Rectal smooth muscle tissue (tissue), 1 donor: Measurements from ENCODE around the gene C15orf62.

Source experiments
- H3K27ac ChIP-seq: one replicate; pipeline ENCODE4 v1.7.0; 2013; ENCODE audit warnings: low read depth, low read length, inconsistent platforms
- H3K27me3 ChIP-seq: one replicate; pipeline ENCODE4 v1.7.0; 2013; ENCODE audit warnings: low read length; ENCODE audit not compliant: control insufficient read depth, insufficient read depth
- H3K36me3 ChIP-seq: one replicate; pipeline ENCODE4 v1.7.0; 2013; ENCODE audit warnings: low read length; ENCODE audit not compliant: control insufficient read depth, insufficient read depth
- H3K4me1 ChIP-seq: one replicate; pipeline ENCODE4 v1.7.0; 2013; ENCODE audit warnings: low read length; ENCODE audit not compliant: control insufficient read depth, insufficient read depth
- H3K4me3 ChIP-seq: one replicate; pipeline ENCODE4 v1.7.0; 2013; ENCODE audit warnings: low read length
- H3K9ac ChIP-seq: one replicate; pipeline ENCODE4 v1.7.0; 2013; ENCODE audit warnings: low read length

C15orf62 gene

GRCh38 chr15:40744815-40745152, 25.0 kb upstream of the C15orf62 start:
- no peak overlapping the region for H3K27ac ChIP-seq
- H3K4me3 ChIP-seq, result no peak overlapping the region
- H3K27me3 ChIP-seq, result no peaks in the 10 kb centered on the region
- H3K36me3 ChIP-seq, result peaks cover 28% of the 10 kb centered on the region
- no peaks in the 10 kb centered on the region for H3K4me1 ChIP-seq
- no peak overlapping the region for H3K9ac ChIP-seq

- Histone ChIP-seq H3K4me3 (no peak overlapping the region), H3K27ac (no peak overlapping the region), H3K36me3 (peaks cover 28% of the 10 kb centered on the region)
Observed at GRCh38 chr15:40746916-40747418, 22.8 kb upstream of the C15orf62 start.

DNA sequence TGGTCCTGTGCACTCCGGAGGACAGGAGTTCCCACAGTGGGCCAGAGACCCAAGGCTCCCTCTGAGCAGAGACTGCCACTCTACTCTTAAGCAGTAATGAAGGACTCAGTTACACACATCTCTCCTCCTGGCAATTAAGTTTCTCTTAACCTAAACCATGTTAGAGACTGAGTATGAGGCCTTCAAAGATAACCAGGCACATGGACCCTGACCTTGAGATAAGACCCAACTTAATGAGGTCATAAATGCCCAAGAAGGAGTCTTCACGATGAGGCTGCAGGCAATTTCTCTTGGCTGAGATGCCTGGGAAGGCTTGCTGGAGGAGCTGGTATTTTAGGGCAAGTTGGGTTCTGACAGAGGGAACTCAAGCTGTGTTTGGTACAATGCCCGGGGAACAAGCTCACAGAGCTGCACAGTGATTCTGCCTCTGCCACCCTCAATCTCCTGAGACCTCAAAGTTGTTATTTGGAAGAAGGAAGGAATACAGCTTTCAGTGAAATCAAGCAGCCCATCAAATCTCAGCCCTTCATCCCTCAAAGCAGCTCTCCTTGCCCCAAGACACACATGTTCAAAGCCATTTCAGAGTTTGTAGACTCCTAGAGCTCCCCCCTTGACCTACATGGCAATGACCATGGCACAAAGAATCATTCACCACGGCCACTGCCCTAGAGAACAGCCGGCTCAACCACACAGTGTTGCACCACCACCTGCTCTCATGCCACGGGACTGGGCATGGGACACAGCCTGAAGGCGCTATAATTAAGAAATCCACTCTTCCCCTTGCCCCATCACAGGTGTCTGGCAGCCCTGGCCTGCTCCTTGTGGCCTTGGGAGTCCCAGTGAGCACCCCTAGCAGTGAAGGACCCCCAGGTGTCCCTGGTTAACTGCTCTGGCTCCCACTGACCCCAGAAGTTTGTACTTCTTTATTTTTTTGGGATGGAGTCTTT, 21.8 kb upstream of the C15orf62 start:
- Histone ChIP-seq H3K4me1 (no peaks in the 10 kb centered on the region), H3K9ac (no peak overlapping the region), H3K27me3 (no peaks in the 10 kb centered on the region), H3K4me3 (no peak overlapping the region), H3K36me3 (peaks cover 30% of the 10 kb centered on the region), H3K27ac (no peak overlapping the region)

More at GRCh38 chr15:40746916-40747418, 22.8 kb upstream of the C15orf62 start:
- no peaks in the 10 kb centered on the region for H3K27me3 ChIP-seq
- H3K9ac ChIP-seq, result no peak overlapping the region
- H3K4me1 ChIP-seq, result no peaks in the 10 kb centered on the region

GRCh38 chr15:40749151-40749630, 20.6 kb upstream of the C15orf62 start:
- Histone ChIP-seq H3K36me3 (peaks cover 23% of the 10 kb centered on the region), H3K4me3 (no peak overlapping the region), H3K9ac (no peak overlapping the region), H3K4me1 (peaks cover under 1% of the 10 kb centered on the region), H3K27ac (no peak overlapping the region), H3K27me3 (no peaks in the 10 kb centered on the region)

- H3K27ac ChIP-seq, result no peak overlapping the region
- no peak overlapping the region for H3K4me3 ChIP-seq
- H3K9ac ChIP-seq, result no peak overlapping the region
- peaks cover 3% of the 10 kb centered on the region for H3K4me1 ChIP-seq
- peaks cover 12% of the 10 kb centered on the region for H3K36me3 ChIP-seq
- H3K27me3 ChIP-seq, result no peaks in the 10 kb centered on the region
Observed at GRCh38 chr15:40750885-40751284, 18.9 kb upstream of the C15orf62 start.

DNA sequence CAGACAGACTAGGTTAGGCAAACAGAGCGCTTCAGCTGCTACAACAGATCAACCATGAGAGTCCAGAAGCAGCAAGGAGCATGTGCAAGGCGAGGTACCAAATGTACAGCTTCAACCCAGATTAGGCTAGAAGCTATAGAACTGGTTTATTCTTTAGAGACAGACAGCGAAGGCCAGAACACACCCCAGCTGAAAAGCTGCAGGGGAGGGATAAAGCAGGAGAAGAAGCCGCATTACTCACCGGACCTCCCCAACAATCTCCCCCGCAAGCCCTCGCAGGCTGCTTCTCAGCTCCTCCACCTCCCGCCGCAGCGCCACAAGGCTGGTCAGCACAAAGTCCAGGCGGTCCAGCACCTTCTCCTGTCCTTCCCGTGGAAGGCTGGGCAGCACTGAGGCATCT, 18.0 kb upstream of the C15orf62 start:
- H3K4me3 ChIP-seq, result no peak overlapping the region
- peaks cover 3% of the 10 kb centered on the region for H3K4me1 ChIP-seq
- H3K27ac ChIP-seq, result no peak overlapping the region
- H3K27me3 ChIP-seq, result no peaks in the 10 kb centered on the region
- no peak overlapping the region for H3K9ac ChIP-seq
- peaks cover 11% of the 10 kb centered on the region for H3K36me3 ChIP-seq

- Histone ChIP-seq H3K4me3 (peak overlapping the region; percentile 100), H3K27ac (peak overlapping the region; percentile 67), H3K27me3 (no peaks in the 10 kb centered on the region), H3K4me1 (peaks cover 3% of the 10 kb centered on the region), H3K9ac (peak overlapping the region; percentile 84), H3K36me3 (peaks cover 8% of the 10 kb centered on the region)
Observed at GRCh38 chr15:40754574-40754882, 15.3 kb upstream of the C15orf62 start.

DNA sequence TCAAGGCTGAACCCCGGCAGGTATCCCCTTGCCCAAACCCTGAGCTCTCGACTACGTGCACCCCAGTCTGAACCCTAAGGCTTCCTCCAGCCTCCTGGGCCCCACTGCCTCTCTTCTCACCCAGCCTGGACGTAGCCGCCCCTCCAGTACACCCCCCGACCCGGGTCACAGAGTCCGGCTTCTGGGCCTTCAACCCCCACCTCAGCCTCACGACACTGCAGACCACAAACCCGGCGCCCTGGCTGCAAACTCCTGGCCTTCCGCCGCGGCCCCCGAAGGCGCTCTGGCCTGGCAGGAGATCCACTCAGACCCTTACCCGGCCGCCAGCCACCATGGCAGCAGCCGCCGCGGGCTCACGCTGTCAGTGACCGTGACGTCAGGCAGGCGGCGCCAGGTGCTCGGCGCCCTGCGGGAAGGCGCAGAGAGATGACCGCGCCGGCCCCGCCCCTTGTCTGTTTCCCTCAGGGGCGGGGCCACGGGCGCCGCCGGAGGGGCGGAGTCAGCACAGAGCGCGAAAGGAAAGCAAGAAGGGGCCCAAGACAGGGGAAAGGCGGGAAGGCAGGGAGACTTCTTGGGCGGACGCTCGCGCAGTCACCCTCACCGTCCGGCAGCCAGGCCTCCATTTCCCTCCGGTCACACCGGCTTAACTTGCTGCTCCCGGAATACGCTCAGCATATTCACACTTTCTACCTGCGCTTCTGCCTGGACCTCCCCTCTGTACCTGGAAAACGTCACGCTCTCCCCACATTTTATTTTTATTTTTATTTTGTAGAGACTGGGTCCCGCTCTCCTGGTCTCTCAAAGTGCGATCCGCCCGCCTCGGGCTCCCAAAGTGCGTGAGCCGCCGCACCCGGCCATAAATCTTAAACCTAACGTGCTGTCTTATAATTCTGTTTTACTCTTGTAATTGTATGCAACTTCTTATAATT, 14.6 kb upstream of the C15orf62 start, which contains the start of gene RMDN3:
Gene RMDN3, minus strand, starts transcription at position 372 of the 929 bp plus-strand sequence. CDS start 471 bp downstream, outside the sequence.
- peak within 1 kb of the TSS; percentile 100 for H3K4me3 ChIP-seq
- H3K36me3 ChIP-seq, result peaks cover 7% of the 10 kb centered on the region
- peaks cover 3% of the 10 kb centered on the region for H3K4me1 ChIP-seq
- H3K27ac ChIP-seq, result peak within 1 kb of the TSS; percentile 67
- peak within 1 kb of the TSS; percentile 89 for H3K9ac ChIP-seq
- no peaks in the 10 kb centered on the region for H3K27me3 ChIP-seq

DNA sequence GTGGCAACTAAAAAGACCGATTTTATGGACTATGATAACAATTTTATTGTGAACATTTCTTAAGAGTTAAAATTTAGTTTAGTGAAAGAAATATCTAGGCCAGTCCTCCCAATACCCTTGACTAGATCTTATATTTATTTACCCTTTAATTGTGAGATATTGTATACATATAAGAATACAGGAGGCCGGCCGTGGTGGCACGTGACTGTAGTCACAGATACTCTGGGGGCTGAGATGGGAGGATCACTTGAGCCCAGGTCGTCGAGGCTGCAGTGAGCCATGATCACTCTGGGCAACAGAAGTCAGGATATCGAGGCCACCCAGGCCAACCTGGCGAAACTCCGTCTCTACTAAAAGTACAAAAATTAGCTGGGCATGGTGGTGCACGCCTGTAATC, 14.0 kb upstream of the C15orf62 start:
- no peaks in the 10 kb centered on the region for H3K27me3 ChIP-seq
- H3K9ac ChIP-seq, result no peak overlapping the region
- peaks cover 3% of the 10 kb centered on the region for H3K4me1 ChIP-seq
- H3K27ac ChIP-seq, result no peak overlapping the region
- H3K36me3 ChIP-seq, result peaks cover 6% of the 10 kb centered on the region
- H3K4me3 ChIP-seq, result peak overlapping the region; percentile 100

DNA sequence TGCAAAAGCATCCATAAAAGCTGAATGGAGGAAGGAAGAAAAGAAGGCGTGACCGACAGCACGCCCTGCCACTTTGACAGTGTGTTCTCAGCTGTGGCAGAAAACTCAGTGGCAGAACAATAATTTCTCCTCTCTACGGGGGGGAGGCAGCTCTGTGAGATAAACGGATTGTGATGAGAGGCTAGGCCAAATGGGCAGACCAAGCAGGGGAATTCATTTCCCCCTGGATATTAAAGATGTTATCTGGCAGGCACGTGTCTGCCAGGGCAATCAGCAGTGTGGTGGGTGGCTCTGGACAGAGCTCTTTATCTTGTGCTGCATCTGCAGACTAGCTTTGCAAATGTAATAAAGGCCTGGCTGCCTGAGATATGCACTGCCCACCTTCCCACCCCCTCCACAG, 12.8 kb upstream of the C15orf62 start:
- peaks cover 3% of the 10 kb centered on the region for H3K4me1 ChIP-seq
- H3K27me3 ChIP-seq, result no peaks in the 10 kb centered on the region
- no peak overlapping the region for H3K9ac ChIP-seq
- H3K36me3 ChIP-seq, result peaks cover 3% of the 10 kb centered on the region
- H3K27ac ChIP-seq, result no peak overlapping the region
- no peak overlapping the region for H3K4me3 ChIP-seq

DNA sequence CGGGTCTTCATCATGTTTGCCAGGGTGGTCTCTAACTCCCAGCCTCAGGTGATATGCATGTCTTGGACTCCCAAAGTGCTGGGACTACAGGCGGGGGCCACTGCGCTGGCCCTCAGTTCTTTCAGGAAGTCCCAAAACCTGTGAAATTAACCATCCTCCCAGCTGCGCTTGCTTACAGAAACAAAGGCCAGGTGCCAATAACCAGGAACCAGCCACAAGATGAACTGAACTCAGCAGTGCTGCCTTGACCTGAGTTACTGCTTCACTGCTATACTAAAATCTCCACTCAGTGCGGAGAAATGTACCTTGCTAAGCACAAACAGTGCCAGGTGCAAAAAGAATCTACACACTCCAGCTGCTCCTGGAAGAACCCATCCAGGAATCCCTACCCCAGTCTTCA, 9.8 kb upstream of the C15orf62 start:
- Histone ChIP-seq H3K27ac (no peak overlapping the region), H3K9ac (no peak overlapping the region), H3K36me3 (no peaks in the 10 kb centered on the region), H3K27me3 (no peaks in the 10 kb centered on the region), H3K4me3 (no peak overlapping the region), H3K4me1 (peaks cover 3% of the 10 kb centered on the region)
